ENCODE measurements around the gene ZNF534.
"Not testable (repeated sequence)": the region's sequence is repeated elsewhere in the genome, so short reads cannot be mapped to it uniquely, and the experiment has no call there.

The ZNF534 gene

GRCh38 chr19:52498571-52498970 lies 69.6 kb downstream of the ZNF534 start:
- DNase-seq (ENCODE audit: low read depth) = no peak

- not testable (repeated sequence) for DNase-seq (ENCODE audit: low read depth)
These were observed 71.5 kb downstream of the ZNF534 start for GRCh38 chr19:52500474-52500873.

GRCh38 chr19:52500991-52501390 lies 72.0 kb downstream of the ZNF534 start:
- not testable (repeated sequence) for DNase-seq (ENCODE audit: low read depth)

Measured in HS-5 (cell line).